ENCODE data around the gene MED19. TPM values are rescaled to one million over a fixed set of nuclear protein-coding genes. Genes with fewer than 3 reads are reported as not detected.
"Not testable (repeated sequence)": the region's sequence is repeated elsewhere in the genome, so short reads cannot be mapped to it uniquely, and the experiment has no call there.

Gene MED19
- total RNA-seq, 2 donors from 2014 or later = 19.8 to 20.0 TPM

DNA sequence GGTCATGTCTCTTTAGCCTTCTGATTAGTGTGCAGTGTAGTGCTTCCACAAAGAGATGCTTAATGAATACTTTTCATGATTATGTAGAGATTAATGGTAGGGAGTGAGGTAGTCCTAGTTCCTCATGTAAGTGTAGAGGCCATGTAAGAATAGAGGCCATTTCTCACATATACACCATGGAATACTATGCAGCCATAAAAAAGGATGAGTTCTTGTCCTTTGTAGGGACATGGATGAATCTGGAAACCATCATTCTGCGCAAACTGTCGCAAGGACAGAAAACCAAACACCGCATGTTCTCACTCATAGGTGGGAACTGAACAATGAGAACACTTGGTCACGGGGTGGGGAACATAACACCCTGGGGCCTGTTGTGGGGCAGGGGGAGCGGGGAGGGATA lies 21.5 kb downstream of the MED19 start:
- H3K36me3 Mint-ChIP-seq (ENCODE audit: insufficient read depth in 2 of 2) = peaks cover 16 to 35% of the 10 kb centered on the region in 2 donors
- not testable (repeated sequence) for H3K4me1 Mint-ChIP-seq (ENCODE audit: low read depth); H3K4me3 Mint-ChIP-seq; DNase-seq; H3K27ac Mint-ChIP-seq; H3K27me3 Mint-ChIP-seq (ENCODE audit: low read depth); ATAC-seq (replicated peaks in 1 of 2); H3K9me3 Mint-ChIP-seq

DNA sequence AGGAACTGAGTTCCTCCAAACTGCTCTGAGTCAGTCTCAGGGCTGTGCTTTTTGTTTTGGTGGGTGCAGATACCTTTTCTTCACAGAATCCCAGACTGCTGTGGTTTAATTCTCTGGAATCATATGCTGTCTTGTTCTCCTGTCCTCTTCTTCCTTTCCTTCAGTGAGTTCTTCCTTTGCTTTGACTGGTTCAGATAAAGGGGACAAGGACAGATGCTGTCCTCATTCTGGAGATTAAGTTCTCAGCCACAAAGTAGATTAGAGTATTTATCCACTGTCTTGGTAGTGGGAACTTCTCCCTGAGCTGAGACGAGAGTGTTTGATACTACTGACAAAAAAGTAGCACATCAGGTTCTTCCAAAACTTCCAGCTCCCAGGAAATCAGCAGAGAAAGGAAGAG lies 30.8 kb downstream of the MED19 start:
- Mint-ChIP-seq H3K36me3 (ENCODE audit: insufficient read depth in 2 of 2) (peaks cover 16 to 32% of the 10 kb centered on the region in 2 donors), H3K27me3 (ENCODE audit: low read depth) (no peaks in the 10 kb centered on the region), H3K9me3 (no peaks in the 10 kb centered on the region), H3K4me3 (peak overlapping the region in 1 of 2 donors; percentile 25), H3K4me1 (ENCODE audit: low read depth) (peaks cover 49% of the 10 kb centered on the region), H3K27ac (peak overlapping the region; percentile 87)
- no peak for ATAC-seq (replicated peaks in 1 of 2)
- no peak for DNase-seq

DNA sequence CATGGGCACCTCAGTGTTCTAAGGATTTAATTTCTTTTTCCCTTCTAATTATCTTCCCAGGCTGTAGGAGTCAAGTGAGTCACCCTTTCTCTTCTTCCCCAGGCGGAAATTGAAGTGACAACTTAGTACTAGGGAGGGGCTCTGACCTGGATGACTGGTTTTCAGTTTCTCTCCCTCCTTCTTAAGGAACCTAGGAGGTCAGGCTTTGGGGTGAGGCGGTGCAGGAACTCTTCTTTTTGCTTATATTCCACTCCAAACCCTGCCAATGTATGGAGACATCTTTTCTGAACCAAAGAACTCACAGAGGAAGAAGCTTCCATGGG lies 31.5 kb downstream of the MED19 start:
- DNase-seq (no peak), ATAC-seq (replicated peaks in 1 of 2) (peak; percentile 62 to 65)
- Mint-ChIP-seq H3K4me3 (peak overlapping the region; percentile 66 to 77), H3K4me1 (ENCODE audit: low read depth) (peaks cover 56% of the 10 kb centered on the region), H3K36me3 (ENCODE audit: insufficient read depth in 2 of 2) (peaks cover 16 to 28% of the 10 kb centered on the region in 2 donors), H3K27ac (peak overlapping the region; percentile 87), H3K9me3 (no peaks in the 10 kb centered on the region), H3K27me3 (ENCODE audit: low read depth) (no peaks in the 10 kb centered on the region)

DNA sequence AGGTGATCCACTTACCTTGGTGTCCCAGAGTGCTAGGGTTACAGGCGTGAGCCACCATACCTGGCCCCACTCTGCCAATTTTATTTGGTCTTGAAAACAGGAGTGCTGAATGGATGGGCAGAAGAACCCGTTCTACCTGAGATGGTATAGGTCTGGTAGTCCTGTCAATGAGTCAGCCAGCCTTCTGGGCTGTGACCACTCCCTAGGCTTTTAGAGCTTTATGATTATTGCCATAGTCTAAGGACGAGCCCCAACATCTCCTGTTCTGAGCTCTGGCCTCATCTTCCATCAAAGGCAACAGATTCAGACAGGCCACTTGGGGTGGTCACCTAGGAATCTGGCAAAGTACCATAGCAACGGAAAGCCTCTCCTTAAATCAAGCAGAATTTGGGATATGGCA lies 32.6 kb downstream of the MED19 start:
- Mint-ChIP-seq H3K4me3 (no peak overlapping the region), H3K9me3 (no peaks in the 10 kb centered on the region), H3K27me3 (ENCODE audit: low read depth) (no peaks in the 10 kb centered on the region), H3K27ac (no peak overlapping the region), H3K4me1 (ENCODE audit: low read depth) (peaks cover 67% of the 10 kb centered on the region), H3K36me3 (ENCODE audit: insufficient read depth in 2 of 2) (peaks cover 17 to 26% of the 10 kb centered on the region in 2 donors)
- DNase-seq (no peak), ATAC-seq (replicated peaks in 1 of 2) (no peak)

DNA sequence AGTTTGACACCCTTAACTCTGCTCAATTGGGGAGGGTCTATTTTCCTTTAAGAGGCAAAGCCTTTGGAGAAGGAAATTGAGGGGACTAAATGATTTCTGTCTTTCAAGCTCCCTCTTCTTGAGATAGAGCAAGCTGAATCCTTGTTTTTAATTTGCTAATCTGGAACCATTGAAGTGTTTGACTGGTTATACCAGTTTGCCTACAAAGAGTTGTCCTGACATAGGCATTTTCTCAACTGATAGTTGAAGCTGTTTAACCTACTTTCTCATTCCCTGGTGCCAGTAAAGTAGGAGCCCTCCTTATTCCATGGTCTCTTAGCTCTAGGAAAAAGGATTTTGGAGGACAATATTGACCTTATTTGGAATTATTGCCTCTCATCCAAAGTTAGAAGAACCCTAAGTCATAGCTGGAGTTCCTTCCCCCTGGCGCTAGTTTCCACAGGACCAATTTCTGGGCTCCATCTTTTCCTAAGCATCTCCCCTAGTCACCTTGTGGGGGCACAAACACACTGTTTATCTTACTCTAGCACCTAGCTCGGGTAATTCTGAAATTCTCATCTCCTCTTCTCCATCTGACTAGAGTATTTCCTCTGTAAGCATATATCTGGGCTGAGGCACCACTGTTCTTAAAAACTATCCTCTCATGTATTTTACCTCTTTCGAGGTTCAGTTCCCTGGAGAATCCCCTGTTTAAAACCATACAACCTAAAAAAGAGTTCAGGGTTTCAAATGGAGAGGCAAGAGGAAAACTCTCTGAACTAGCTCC lies 36.7 kb downstream of the MED19 start:
- peak; percentile 40 to 76 for ATAC-seq (replicated peaks in 1 of 2)

DNA sequence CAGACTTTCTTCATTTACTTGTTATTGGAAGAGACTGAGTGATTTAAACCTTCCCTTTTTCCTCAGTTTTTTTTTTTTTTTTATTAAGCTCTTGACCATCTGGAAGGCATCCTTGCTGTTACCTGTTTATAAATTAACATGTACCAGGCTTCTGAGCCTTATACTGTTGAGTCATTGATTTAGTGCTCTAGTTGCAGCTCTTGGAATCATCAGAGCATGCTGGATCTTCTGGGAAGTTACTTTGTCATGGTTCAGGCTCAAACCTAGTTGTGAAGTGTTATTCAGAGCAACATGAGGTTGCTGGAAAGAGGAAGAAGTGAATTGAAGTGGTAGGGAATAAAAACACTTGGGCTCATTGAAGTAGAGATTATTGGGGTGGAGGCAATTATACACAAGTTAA lies 37.8 kb downstream of the MED19 start:
- Mint-ChIP-seq H3K9me3 (no peaks in the 10 kb centered on the region), H3K4me1 (ENCODE audit: low read depth) (peaks cover 89% of the 10 kb centered on the region), H3K36me3 (ENCODE audit: insufficient read depth in 2 of 2) (peaks cover 9 to 28% of the 10 kb centered on the region in 2 donors), H3K27ac (peak overlapping the region; percentile 43), H3K4me3 (peak overlapping the region in 1 of 2 donors; percentile 44), H3K27me3 (ENCODE audit: low read depth) (no peaks in the 10 kb centered on the region)
- DNase-seq (no peak), ATAC-seq (replicated peaks in 1 of 2) (no peak)

More for the DNA sequence above, 36.7 kb downstream of the MED19 start:
- no peaks in the 10 kb centered on the region for H3K27me3 Mint-ChIP-seq (ENCODE audit: low read depth)
- H3K36me3 Mint-ChIP-seq (ENCODE audit: insufficient read depth in 2 of 2) = peaks cover 9 to 28% of the 10 kb centered on the region in 2 donors
- peak overlapping the region; percentile 85 for H3K27ac Mint-ChIP-seq
- no peak for DNase-seq
- H3K9me3 Mint-ChIP-seq = no peaks in the 10 kb centered on the region
- peak overlapping the region; percentile 6 to 33 for H3K4me3 Mint-ChIP-seq
- H3K4me1 Mint-ChIP-seq (ENCODE audit: low read depth) = peaks cover 89% of the 10 kb centered on the region

DNA sequence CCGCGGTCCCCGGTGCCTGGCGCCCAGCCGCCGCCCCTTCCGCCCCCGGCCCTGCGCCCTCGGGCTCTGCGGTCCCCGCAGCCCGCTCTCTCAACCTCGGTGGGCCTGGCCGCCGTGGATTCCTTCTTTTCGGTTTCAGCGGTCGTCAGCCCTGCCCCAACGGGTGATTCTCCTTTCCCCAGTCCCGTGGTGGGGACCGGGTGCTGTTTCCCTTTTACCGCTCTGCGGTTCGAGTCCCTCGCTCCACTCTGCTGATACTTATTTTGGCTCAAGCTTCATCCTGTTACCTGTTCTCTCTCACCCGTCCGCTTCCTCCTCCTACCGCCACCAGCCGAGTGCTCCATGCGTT lies 43.6 kb downstream of the MED19 start:
- no peak for DNase-seq
- Mint-ChIP-seq H3K4me1 (ENCODE audit: low read depth) (peaks cover 58% of the 10 kb centered on the region), H3K9me3 (no peaks in the 10 kb centered on the region), H3K4me3 (peak overlapping the region; percentile 88 to 97), H3K36me3 (ENCODE audit: insufficient read depth in 2 of 2) (peaks cover 10 to 13% of the 10 kb centered on the region in 2 donors), H3K27me3 (ENCODE audit: low read depth) (no peaks in the 10 kb centered on the region), H3K27ac (peak overlapping the region; percentile 98)
- peak; percentile 7 to 17 for ATAC-seq (replicated peaks in 1 of 2)

DNA sequence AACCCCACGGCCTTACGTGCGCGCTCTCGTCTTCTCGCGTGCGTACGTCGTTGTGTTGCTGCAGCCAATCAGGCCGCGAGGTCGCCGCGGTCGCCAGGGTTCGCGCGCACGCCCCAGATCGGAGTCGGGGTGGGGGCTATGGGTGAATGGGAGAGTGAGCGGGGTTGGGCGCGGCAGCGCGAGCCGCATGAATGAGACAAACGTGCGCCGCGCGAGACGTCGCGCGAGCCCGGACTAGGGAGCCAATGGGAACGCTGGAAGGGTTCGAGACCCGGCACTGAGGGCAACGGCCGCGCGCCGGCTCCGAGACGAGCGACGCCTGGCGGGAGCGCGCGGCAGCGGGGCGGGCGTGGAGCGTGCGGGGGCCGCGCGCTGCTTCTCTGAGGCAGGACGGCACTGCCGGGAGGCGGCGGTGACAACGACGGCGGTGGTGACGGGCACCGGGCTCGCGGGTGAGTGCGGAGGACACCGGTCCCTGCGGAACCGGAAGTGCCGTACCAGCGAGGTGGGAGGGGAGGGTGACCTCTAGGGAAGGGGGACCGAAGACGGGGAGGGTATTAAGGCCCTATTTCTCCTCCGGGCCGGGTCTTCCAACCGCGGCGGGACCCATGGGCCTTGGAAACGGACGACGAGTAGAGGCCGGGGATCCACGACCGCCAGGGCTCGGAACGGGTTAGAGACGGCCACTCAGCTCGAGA lies 44.1 kb downstream of the MED19 start, which contains the start of gene ZDHHC5:
ZDHHC5 (plus strand) TSS at position 379 of the 698 bp plus-strand sequence. CDS start 4,977 bp downstream, outside the sequence.
- Mint-ChIP-seq H3K4me3 (peak within 1 kb of the TSS; percentile 88 to 97), H3K27me3 (ENCODE audit: low read depth) (no peaks in the 10 kb centered on the region), H3K9me3 (no peaks in the 10 kb centered on the region), H3K4me1 (ENCODE audit: low read depth) (peaks cover 53% of the 10 kb centered on the region), H3K27ac (peak within 1 kb of the TSS; percentile 99), H3K36me3 (ENCODE audit: insufficient read depth in 2 of 2) (peaks cover 5 to 12% of the 10 kb centered on the region in 2 donors)
- peak; percentile 90 to 91 for ATAC-seq (replicated peaks in 1 of 2)
- peak; percentile 99 for DNase-seq

DNA sequence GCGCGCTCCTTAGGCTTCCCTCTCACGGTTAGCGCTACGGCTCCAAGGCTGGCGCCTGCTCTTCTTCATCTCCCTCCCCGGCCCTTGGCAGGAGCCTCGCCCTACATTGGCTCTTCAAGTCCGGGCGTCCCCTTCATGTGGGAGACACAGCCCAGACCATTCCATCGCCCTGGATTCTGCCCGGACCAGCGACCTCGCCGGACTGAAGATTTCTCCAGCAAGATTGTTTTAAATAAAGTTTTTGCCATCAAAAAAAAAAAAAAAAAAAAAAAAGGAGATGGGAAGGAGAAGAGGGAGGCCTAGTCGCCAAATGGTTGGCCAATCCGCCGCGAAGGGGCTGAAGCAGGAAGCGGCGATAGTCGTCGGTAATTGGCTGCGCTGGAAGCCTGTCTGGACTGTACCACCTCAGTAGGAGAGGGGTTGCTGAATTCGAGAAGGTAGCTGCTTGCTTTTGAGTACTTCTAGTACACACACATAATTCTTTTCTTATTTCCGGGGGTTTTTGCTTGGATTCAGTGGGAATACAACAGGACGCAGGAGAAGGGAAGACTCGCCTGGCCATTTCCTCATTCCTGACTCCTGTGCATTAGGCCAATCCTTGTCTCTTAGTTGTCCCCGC lies 44.8 kb downstream of the MED19 start:
- Mint-ChIP-seq H3K4me3 (peak overlapping the region; percentile 88 to 97), H3K27ac (peak overlapping the region; percentile 99), H3K36me3 (ENCODE audit: insufficient read depth in 2 of 2) (peaks cover 7 to 10% of the 10 kb centered on the region in 2 donors), H3K4me1 (ENCODE audit: low read depth) (peaks cover 46% of the 10 kb centered on the region), H3K9me3 (no peaks in the 10 kb centered on the region), H3K27me3 (ENCODE audit: low read depth) (no peaks in the 10 kb centered on the region)
- DNase-seq (peak; percentile 89 to 95), ATAC-seq (replicated peaks in 1 of 2) (peak; percentile 65 to 66)

DNA sequence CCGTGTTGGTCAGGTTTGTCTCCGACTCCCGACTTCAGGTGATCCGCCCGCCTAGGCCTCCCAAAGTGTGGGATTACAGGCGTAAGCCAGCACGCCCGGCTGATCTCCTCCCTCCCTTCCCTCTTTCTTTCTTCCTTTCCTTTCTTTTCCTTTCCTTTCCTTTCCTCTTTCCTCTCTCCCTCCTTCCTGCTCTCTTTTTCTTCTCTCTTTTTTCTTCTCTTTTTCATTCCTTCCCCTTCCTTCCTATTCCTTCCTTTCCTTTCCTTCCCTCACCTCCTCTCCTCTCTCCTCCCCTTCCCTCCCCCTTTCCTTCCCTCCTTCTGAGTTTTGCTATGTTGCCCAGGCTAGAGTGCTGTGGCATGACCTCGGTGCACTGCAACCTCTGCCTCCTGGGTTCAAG lies 48.0 kb downstream of the MED19 start:
- DNase-seq (no peak), ATAC-seq (replicated peaks in 1 of 2) (no peak)
- peaks cover 10 to 13% of the 10 kb centered on the region in 2 donors for H3K36me3 Mint-ChIP-seq (ENCODE audit: insufficient read depth in 2 of 2)
- H3K9me3 Mint-ChIP-seq = no peaks in the 10 kb centered on the region
- H3K4me1 Mint-ChIP-seq (ENCODE audit: low read depth) = peaks cover 25% of the 10 kb centered on the region
- no peak overlapping the region for H3K4me3 Mint-ChIP-seq
- no peaks in the 10 kb centered on the region for H3K27me3 Mint-ChIP-seq (ENCODE audit: low read depth)
- no peak overlapping the region for H3K27ac Mint-ChIP-seq

DNA sequence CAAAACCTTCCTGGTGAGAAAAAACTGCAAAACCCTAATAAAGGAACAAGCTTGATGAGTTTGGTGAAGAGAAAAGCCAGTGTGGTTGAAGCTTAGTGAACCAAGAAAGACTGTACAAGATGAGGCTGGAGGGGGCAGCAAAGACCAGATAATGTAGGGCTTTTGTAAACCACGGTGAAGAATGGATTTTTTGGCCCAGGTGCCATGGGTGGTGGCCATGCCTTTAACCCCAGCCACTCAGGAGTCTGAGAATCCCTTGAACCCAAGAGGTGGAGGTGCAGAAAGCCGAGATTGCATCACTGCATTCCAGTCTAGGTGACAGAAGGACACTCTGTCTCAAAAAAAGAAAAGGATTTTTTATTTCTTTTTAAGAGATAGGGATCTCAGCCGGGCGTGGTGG lies 49.1 kb downstream of the MED19 start:
- Mint-ChIP-seq H3K4me3 (no peak overlapping the region), H3K27me3 (ENCODE audit: low read depth) (no peaks in the 10 kb centered on the region), H3K4me1 (ENCODE audit: low read depth) (peaks cover 33% of the 10 kb centered on the region), H3K9me3 (no peaks in the 10 kb centered on the region), H3K36me3 (ENCODE audit: insufficient read depth in 2 of 2) (peaks cover 4 to 9% of the 10 kb centered on the region in 2 donors), H3K27ac (peak overlapping the region; percentile 3)
- DNase-seq = no peak
- no peak for ATAC-seq (replicated peaks in 1 of 2)

DNA sequence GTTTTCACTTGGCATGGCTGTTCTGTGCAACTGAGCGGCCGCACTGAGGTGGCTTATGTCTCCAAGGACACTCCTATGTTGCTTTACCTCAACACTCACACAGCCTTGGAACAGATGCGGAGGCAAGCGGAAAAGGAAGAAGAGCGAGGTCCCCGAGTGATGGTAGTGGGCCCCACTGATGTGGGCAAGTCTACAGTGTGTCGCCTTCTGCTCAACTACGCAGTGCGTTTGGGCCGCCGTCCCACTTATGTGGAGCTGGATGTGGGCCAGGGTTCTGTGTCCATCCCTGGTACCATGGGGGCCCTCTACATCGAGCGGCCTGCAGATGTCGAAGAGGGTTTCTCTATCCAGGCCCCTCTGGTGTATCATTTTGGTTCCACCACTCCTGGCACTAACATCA lies 52.3 kb downstream of the MED19 start:
- Mint-ChIP-seq H3K27ac (no peak overlapping the region), H3K4me3 (no peak overlapping the region), H3K27me3 (ENCODE audit: low read depth) (no peaks in the 10 kb centered on the region), H3K4me1 (ENCODE audit: low read depth) (peaks cover 28% of the 10 kb centered on the region), H3K36me3 (ENCODE audit: insufficient read depth in 2 of 2) (peaks cover 2 to 11% of the 10 kb centered on the region in 2 donors), H3K9me3 (no peaks in the 10 kb centered on the region)
- no peak for ATAC-seq (replicated peaks in 1 of 2)
- no peak for DNase-seq

DNA sequence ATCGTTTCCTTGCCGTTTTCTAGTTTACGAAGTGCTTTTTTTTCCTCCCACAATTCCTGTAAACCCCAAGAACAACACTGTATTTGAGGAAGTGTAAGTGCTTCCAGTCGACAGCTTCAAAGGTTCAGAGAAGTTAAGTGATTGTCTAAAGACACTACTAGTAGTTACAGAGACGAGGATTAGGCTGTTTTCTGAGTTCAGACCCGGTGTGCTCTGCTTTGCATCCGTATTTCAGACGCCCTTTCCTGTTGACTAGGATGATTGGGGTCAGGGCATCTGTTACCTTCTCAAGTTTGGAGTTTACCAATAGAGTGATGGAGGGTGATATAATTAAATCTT lies 54.0 kb downstream of the MED19 start:
- peak overlapping the region; percentile 97 for H3K27ac Mint-ChIP-seq
- H3K36me3 Mint-ChIP-seq (ENCODE audit: insufficient read depth in 2 of 2) = peaks cover 2 to 11% of the 10 kb centered on the region in 2 donors
- H3K4me3 Mint-ChIP-seq = peak overlapping the region; percentile 98 to 99
- no peak for DNase-seq
- no peaks in the 10 kb centered on the region for H3K9me3 Mint-ChIP-seq
- ATAC-seq (replicated peaks in 1 of 2) = no peak
- H3K4me1 Mint-ChIP-seq (ENCODE audit: low read depth) = peaks cover 32% of the 10 kb centered on the region
- H3K27me3 Mint-ChIP-seq (ENCODE audit: low read depth) = no peaks in the 10 kb centered on the region

All from activated T-cell treated with anti-CD3 and anti-CD28 coated beads, Interleukin-2, amount 50 U/mL, for 72 hours (primary cell).